ENCODE measurements around the gene P2RY14.
A peak's percentile ranks its signal among the peaks of the same experiment; 100 is the strongest.

The P2RY14 gene

GRCh38 chr3:151314137-151314536, 35.8 kb upstream of the P2RY14 start:
- no peak overlapping the region for H3K23ac ChIP-seq (ENCODE audit: low read length in 2 of 2)
- WGBS, result 100% methylated on average over 1 of the region's 2 CpGs
- no peak overlapping the region for H3K27ac ChIP-seq (ENCODE audit: low read length, poor library complexity, severe bottlenecking)
- no peak overlapping the region for H4K91ac ChIP-seq (ENCODE audit: low read length)
- H2BK12ac ChIP-seq (ENCODE audit: low read length in 2 of 2), result no peak overlapping the region
- H2BK120ac ChIP-seq (ENCODE audit: low read depth, low read length), result no peak overlapping the region
- no peak overlapping the region for H2AFZ ChIP-seq (ENCODE audit: low read depth, low read length)
- no peak overlapping the region for H3K4me2 ChIP-seq (ENCODE audit: low read length, poor library complexity, severe bottlenecking)
- H3K14ac ChIP-seq (ENCODE audit: low read length in 2 of 2), result no peak overlapping the region
- H3K9me3 ChIP-seq (ENCODE audit: control insufficient read depth, low read length), result no peaks in the 10 kb centered on the region
- no peak overlapping the region for H3K9ac ChIP-seq (ENCODE audit: low read length)
- H3K18ac ChIP-seq (ENCODE audit: low read depth in 1 of 2, low read length in 2 of 2), result no peak overlapping the region
- no peaks in the 10 kb centered on the region for H3K36me3 ChIP-seq (ENCODE audit: control insufficient read depth in 1 of 2, insufficient read depth in 2 of 2, low read depth in 1 of 2, low read length in 2 of 2)
- no peak overlapping the region for H4K8ac ChIP-seq (ENCODE audit: low read length)
- no peak overlapping the region for H2AK5ac ChIP-seq (ENCODE audit: low read length, severe bottlenecking)
- no peaks in the 10 kb centered on the region for H3K79me1 ChIP-seq (replicated peaks; ENCODE audit: low read length, poor library complexity, severe bottlenecking)
- H3K27me3 ChIP-seq (ENCODE audit: control insufficient read depth in 1 of 2, insufficient read depth in 1 of 2, low read length in 2 of 2), result no peaks in the 10 kb centered on the region
- no peaks in the 10 kb centered on the region for H3K4me1 ChIP-seq (ENCODE audit: control insufficient read depth, insufficient read depth, low read depth, low read length)
- H3K4ac ChIP-seq (ENCODE audit: low read depth in 1 of 2, low read length in 2 of 2), result no peak overlapping the region
- H2BK15ac ChIP-seq (ENCODE audit: low read depth, poor library complexity, severe bottlenecking), result no peak overlapping the region
- no peak for DNase-seq
- no peak overlapping the region for H2BK5ac ChIP-seq (ENCODE audit: low read depth, low read length, poor library complexity, severe bottlenecking)
- H3K4me3 ChIP-seq (ENCODE audit: insufficient read depth in 1 of 2, low read depth in 1 of 2, low read length in 2 of 2), result no peak overlapping the region

- DNase-seq, result no peak
- H3K4me3 ChIP-seq (ENCODE audit: insufficient read depth in 1 of 2, low read depth in 1 of 2, low read length in 2 of 2), result no peak overlapping the region
- H2BK120ac ChIP-seq (ENCODE audit: low read depth, low read length), result no peak overlapping the region
- H3K79me1 ChIP-seq (replicated peaks; ENCODE audit: low read length, poor library complexity, severe bottlenecking), result no peaks in the 10 kb centered on the region
- no peak overlapping the region for H3K4ac ChIP-seq (ENCODE audit: low read depth in 1 of 2, low read length in 2 of 2)
- H2BK12ac ChIP-seq (ENCODE audit: low read length in 2 of 2), result no peak overlapping the region
- H3K9me3 ChIP-seq (ENCODE audit: control insufficient read depth, low read length), result no peaks in the 10 kb centered on the region
- H3K27ac ChIP-seq (ENCODE audit: low read length, poor library complexity, severe bottlenecking), result no peak overlapping the region
- no peaks in the 10 kb centered on the region for H3K27me3 ChIP-seq (ENCODE audit: control insufficient read depth in 1 of 2, insufficient read depth in 1 of 2, low read length in 2 of 2)
- H2AK5ac ChIP-seq (ENCODE audit: low read length, severe bottlenecking), result no peak overlapping the region
- no peak overlapping the region for H2BK5ac ChIP-seq (ENCODE audit: low read depth, low read length, poor library complexity, severe bottlenecking)
- H3K9ac ChIP-seq (ENCODE audit: low read length), result no peak overlapping the region
- H3K4me1 ChIP-seq (ENCODE audit: control insufficient read depth, insufficient read depth, low read depth, low read length), result no peaks in the 10 kb centered on the region
- H3K14ac ChIP-seq (ENCODE audit: low read length in 2 of 2), result no peak overlapping the region
- H4K8ac ChIP-seq (ENCODE audit: low read length), result no peak overlapping the region
- H3K36me3 ChIP-seq (ENCODE audit: control insufficient read depth in 1 of 2, insufficient read depth in 2 of 2, low read depth in 1 of 2, low read length in 2 of 2), result no peaks in the 10 kb centered on the region
- 94% methylated on average over 3 of the region's 3 CpGs for WGBS
- H2AFZ ChIP-seq (ENCODE audit: low read depth, low read length), result no peak overlapping the region
- no peak overlapping the region for H3K18ac ChIP-seq (ENCODE audit: low read depth in 1 of 2, low read length in 2 of 2)
- H2BK15ac ChIP-seq (ENCODE audit: low read depth, poor library complexity, severe bottlenecking), result no peak overlapping the region
- H3K4me2 ChIP-seq (ENCODE audit: low read length, poor library complexity, severe bottlenecking), result no peak overlapping the region
- H4K91ac ChIP-seq (ENCODE audit: low read length), result no peak overlapping the region
- no peak overlapping the region for H3K23ac ChIP-seq (ENCODE audit: low read length in 2 of 2)
Measured at GRCh38 chr3:151312972-151313371, 34.6 kb upstream of the P2RY14 start.

GRCh38 chr3:151309566-151309965, 31.2 kb upstream of the P2RY14 start:
- peak overlapping the region in 1 of 2 experiments; percentile 66 for H2BK12ac ChIP-seq (ENCODE audit: low read length in 2 of 2)
- DNase-seq, result no peak
- H3K4ac ChIP-seq (ENCODE audit: low read depth in 1 of 2, low read length in 2 of 2), result no peak overlapping the region
- no peak overlapping the region for H2BK5ac ChIP-seq (ENCODE audit: low read depth, low read length, poor library complexity, severe bottlenecking)
- no peak overlapping the region for H3K23ac ChIP-seq (ENCODE audit: low read length in 2 of 2)
- no peak overlapping the region for H2AFZ ChIP-seq (ENCODE audit: low read depth, low read length)
- 100% methylated on average over 2 of the region's 2 CpGs for WGBS
- no peaks in the 10 kb centered on the region for H3K9me3 ChIP-seq (ENCODE audit: control insufficient read depth, low read length)
- no peak overlapping the region for H3K18ac ChIP-seq (ENCODE audit: low read depth in 1 of 2, low read length in 2 of 2)
- no peaks in the 10 kb centered on the region for H3K27me3 ChIP-seq (ENCODE audit: control insufficient read depth in 1 of 2, insufficient read depth in 1 of 2, low read length in 2 of 2)
- H2BK120ac ChIP-seq (ENCODE audit: low read depth, low read length), result no peak overlapping the region
- H3K4me2 ChIP-seq (ENCODE audit: low read length, poor library complexity, severe bottlenecking), result no peak overlapping the region
- H3K79me1 ChIP-seq (replicated peaks; ENCODE audit: low read length, poor library complexity, severe bottlenecking), result no peaks in the 10 kb centered on the region
- H3K9ac ChIP-seq (ENCODE audit: low read length), result no peak overlapping the region
- H2BK15ac ChIP-seq (ENCODE audit: low read depth, poor library complexity, severe bottlenecking), result no peak overlapping the region
- H4K8ac ChIP-seq (ENCODE audit: low read length), result no peak overlapping the region
- no peak overlapping the region for H3K27ac ChIP-seq (ENCODE audit: low read length, poor library complexity, severe bottlenecking)
- H3K4me3 ChIP-seq (ENCODE audit: insufficient read depth in 1 of 2, low read depth in 1 of 2, low read length in 2 of 2), result no peak overlapping the region
- no peak overlapping the region for H4K91ac ChIP-seq (ENCODE audit: low read length)
- H3K4me1 ChIP-seq (ENCODE audit: control insufficient read depth, insufficient read depth, low read depth, low read length), result peaks cover 8% of the 10 kb centered on the region
- H3K14ac ChIP-seq (ENCODE audit: low read length in 2 of 2), result peak overlapping the region in 1 of 2 experiments; percentile 38
- no peaks in the 10 kb centered on the region for H3K36me3 ChIP-seq (ENCODE audit: control insufficient read depth in 1 of 2, insufficient read depth in 2 of 2, low read depth in 1 of 2, low read length in 2 of 2)
- no peak overlapping the region for H2AK5ac ChIP-seq (ENCODE audit: low read length, severe bottlenecking)

- no peak for DNase-seq
- Histone ChIP-seq H3K36me3 (ENCODE audit: control insufficient read depth in 1 of 2, insufficient read depth in 2 of 2, low read depth in 1 of 2, low read length in 2 of 2) (no peaks in the 10 kb centered on the region), H3K4me1 (ENCODE audit: control insufficient read depth, insufficient read depth, low read depth, low read length) (peaks cover 12% of the 10 kb centered on the region), H3K4me3 (ENCODE audit: insufficient read depth in 1 of 2, low read depth in 1 of 2, low read length in 2 of 2) (no peak overlapping the region), H2BK12ac (ENCODE audit: low read length in 2 of 2) (peak overlapping the region in 1 of 2 experiments; percentile 29), H3K18ac (ENCODE audit: low read depth in 1 of 2, low read length in 2 of 2) (peak overlapping the region in 1 of 2 experiments; percentile 8), H3K4ac (ENCODE audit: low read depth in 1 of 2, low read length in 2 of 2) (peak overlapping the region in 1 of 2 experiments; percentile 55), H3K14ac (ENCODE audit: low read length in 2 of 2) (no peak overlapping the region), H3K27ac (ENCODE audit: low read length, poor library complexity, severe bottlenecking) (peak overlapping the region; percentile 18), H4K91ac (ENCODE audit: low read length) (no peak overlapping the region), H3K4me2 (ENCODE audit: low read length, poor library complexity, severe bottlenecking) (no peak overlapping the region), H2BK5ac (ENCODE audit: low read depth, low read length, poor library complexity, severe bottlenecking) (no peak overlapping the region), H3K9ac (ENCODE audit: low read length) (peak overlapping the region; percentile 42), H2BK120ac (ENCODE audit: low read depth, low read length) (no peak overlapping the region), H3K9me3 (ENCODE audit: control insufficient read depth, low read length) (no peaks in the 10 kb centered on the region), H3K79me1 (replicated peaks; ENCODE audit: low read length, poor library complexity, severe bottlenecking) (no peaks in the 10 kb centered on the region), H2AK5ac (ENCODE audit: low read length, severe bottlenecking) (peak overlapping the region; percentile 81), H3K27me3 (ENCODE audit: control insufficient read depth in 1 of 2, insufficient read depth in 1 of 2, low read length in 2 of 2) (no peaks in the 10 kb centered on the region), H3K23ac (ENCODE audit: low read length in 2 of 2) (no peak overlapping the region), H2AFZ (ENCODE audit: low read depth, low read length) (no peak overlapping the region), H2BK15ac (ENCODE audit: low read depth, poor library complexity, severe bottlenecking) (no peak overlapping the region), H4K8ac (ENCODE audit: low read length) (no peak overlapping the region)
- no CpG with 5 or more reads among the region's 1 CpG for WGBS
Measured at GRCh38 chr3:151307583-151308488, 29.5 kb upstream of the P2RY14 start.
